Breast epithelium (tissue), 4 donors: Measurements from ENCODE around the gene FLOT1. TPM values are rescaled to one million over a fixed set of nuclear protein-coding genes. Genes with fewer than 3 reads are reported as not detected.
A peak's percentile ranks its signal among the peaks of the same experiment; 100 is the strongest.

Experiments
- DNase-seq, 2 donors: peaks; one replicate each; pipeline ENCODE4 v3.0.0-alpha.2; 2019; ENCODE audit warnings: low spot score in 2 of 2
- H3K27ac ChIP-seq, 2 donors: fragments of 200-600 bp; sonication (generic) in 1 of 2; one replicate each; pipeline ENCODE4 v1.5.1; 2016 to 2019; ENCODE audit warnings: mild to moderate bottlenecking in 1 of 2
- H3K27me3 ChIP-seq, 2 donors: fragments of 200-600 bp; sonication (generic) in 1 of 2; one replicate each; pipeline versions ENCODE4 v1.5.1 to v1.6.0; 2017 to 2019; ENCODE audit warnings: control low read depth in 1 of 2, mild to moderate bottlenecking in 1 of 2
- H3K36me3 ChIP-seq: fragments of 200-600 bp; one replicate; pipeline ENCODE4 v1.5.1; 2019
- H3K4me1 ChIP-seq, 2 donors: fragments of 200-600 bp; sonication (generic); one replicate each; pipeline ENCODE4 v1.5.1; 2016 to 2019; ENCODE audit warnings: control low read depth in 1 of 2
- H3K4me3 ChIP-seq, 3 donors: fragments of 200-600 bp; sonication (generic); 1 replicate in 2 of 3; 2 replicates in 1 of 3; pipeline ENCODE4 v1.5.1; 2016 to 2019; ENCODE audit warnings: mild to moderate bottlenecking in 3 of 3, moderate library complexity in 2 of 3
- H3K9me3 ChIP-seq, 2 donors: fragments of 200-600 bp; sonication (generic) in 1 of 2; one replicate each; pipeline ENCODE4 v1.5.1; 2016 to 2019; ENCODE audit warnings: control low read depth in 1 of 2
- POLR2A ChIP-seq: fragments of 450-650 bp; IDR thresholded peaks from one replicate; pipeline ENCODE4 v1.6.1; 2016; ENCODE audit warnings: antibody characterized with exemption, mild to moderate bottlenecking, moderate library complexity
- POLR2AphosphoS5 ChIP-seq, 3 donors: sonication (generic); formaldehyde crosslinking; IDR thresholded peaks; one replicate each; pipeline ENCODE4 v1.6.1; 2017; ENCODE audit warnings: antibody characterized with exemption in 3 of 3
- intact Hi-C: fragments of 100-400 bp; cut with DNase I; formaldehyde crosslinking; loops from one replicate; pipeline ENCODE4 v1.15.1; 2023; ENCODE audit warnings: low total_unique reads
- total RNA-seq, 3 donors: library from RNA; depleted of rRNA; stranded (reverse); fragments of >200 nt; gene quantifications; one replicate each; pipeline ENCODE4 v1.1.0, GENCODE V29; 2016
- TF ChIP-seq, protein P1 (sequence below), 3 donors: fragments of 450-650 bp; IDR thresholded peaks; one replicate each; pipeline ENCODE4 v1.5.1; 2016 to 2017; ENCODE audit warnings: antibody characterized with exemption in 3 of 3, mild to moderate bottlenecking in 3 of 3, moderate library complexity in 3 of 3

The FLOT1 gene
- total RNA-seq, 3 donors from 2014 or later, result 80.5 to 171 (median 142) TPM

DNA sequence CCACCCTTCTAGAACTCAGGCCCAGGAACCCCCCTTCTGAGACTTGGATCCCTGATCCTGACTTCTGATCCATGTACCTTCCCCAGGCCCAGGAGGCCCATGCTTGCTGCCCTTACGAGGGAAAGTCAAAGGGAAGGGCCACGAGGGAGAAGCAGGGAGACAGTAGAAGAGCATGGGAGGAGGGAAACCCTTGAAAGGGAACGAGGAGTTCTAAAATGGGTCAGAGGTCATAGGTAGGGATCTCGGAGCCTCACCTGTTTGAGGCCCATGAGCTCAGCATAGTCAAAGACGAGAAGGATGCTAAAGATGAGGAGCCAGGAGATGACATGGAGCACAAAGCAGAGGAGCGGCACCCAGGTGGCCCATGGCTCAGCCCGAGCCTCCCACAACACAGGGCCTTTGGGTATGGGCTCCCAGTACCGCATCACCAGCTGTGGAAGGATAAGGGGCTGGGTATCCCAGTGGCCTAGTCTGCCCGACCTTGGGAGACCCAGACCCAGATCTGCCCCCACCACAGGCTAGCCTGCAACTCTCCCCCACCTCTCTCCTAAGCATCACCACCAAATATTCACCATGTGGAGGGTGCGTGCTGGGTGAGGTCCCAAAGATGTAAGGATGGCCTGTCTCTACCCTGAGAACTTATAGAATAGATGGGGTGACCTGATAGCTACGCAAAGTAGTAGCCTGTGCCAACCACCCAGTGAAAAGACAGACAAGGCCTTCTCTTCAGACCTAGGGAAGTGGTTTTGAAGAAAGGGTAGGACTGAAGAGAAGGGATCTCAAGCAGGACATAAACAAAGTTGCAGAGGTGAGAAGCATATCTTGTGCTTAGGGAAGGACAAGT lies 53.2 kb downstream of the FLOT1 start:
- TF ChIP-seq, protein P1, sequence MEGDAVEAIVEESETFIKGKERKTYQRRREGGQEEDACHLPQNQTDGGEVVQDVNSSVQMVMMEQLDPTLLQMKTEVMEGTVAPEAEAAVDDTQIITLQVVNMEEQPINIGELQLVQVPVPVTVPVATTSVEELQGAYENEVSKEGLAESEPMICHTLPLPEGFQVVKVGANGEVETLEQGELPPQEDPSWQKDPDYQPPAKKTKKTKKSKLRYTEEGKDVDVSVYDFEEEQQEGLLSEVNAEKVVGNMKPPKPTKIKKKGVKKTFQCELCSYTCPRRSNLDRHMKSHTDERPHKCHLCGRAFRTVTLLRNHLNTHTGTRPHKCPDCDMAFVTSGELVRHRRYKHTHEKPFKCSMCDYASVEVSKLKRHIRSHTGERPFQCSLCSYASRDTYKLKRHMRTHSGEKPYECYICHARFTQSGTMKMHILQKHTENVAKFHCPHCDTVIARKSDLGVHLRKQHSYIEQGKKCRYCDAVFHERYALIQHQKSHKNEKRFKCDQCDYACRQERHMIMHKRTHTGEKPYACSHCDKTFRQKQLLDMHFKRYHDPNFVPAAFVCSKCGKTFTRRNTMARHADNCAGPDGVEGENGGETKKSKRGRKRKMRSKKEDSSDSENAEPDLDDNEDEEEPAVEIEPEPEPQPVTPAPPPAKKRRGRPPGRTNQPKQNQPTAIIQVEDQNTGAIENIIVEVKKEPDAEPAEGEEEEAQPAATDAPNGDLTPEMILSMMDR (IDR thresholded peaks at IDR 0.05), result no peak
- no peak for TF ChIP-seq POLR2AphosphoS5 (IDR thresholded peaks at IDR 0.05)
- TF ChIP-seq POLR2A, result no peak
- intact Hi-C loops, result no loop called here
- Histone ChIP-seq H3K4me3 (no peak overlapping the region), H3K4me1 (peaks cover 5 to 18% of the 10 kb centered on the region in 2 donors), H3K36me3 (no peaks in the 10 kb centered on the region), H3K27me3 (no peaks in the 10 kb centered on the region), H3K27ac (peak overlapping the region; percentile 96 to 97), H3K9me3 (no peaks in the 10 kb centered on the region)
- no peak for DNase-seq

DNA sequence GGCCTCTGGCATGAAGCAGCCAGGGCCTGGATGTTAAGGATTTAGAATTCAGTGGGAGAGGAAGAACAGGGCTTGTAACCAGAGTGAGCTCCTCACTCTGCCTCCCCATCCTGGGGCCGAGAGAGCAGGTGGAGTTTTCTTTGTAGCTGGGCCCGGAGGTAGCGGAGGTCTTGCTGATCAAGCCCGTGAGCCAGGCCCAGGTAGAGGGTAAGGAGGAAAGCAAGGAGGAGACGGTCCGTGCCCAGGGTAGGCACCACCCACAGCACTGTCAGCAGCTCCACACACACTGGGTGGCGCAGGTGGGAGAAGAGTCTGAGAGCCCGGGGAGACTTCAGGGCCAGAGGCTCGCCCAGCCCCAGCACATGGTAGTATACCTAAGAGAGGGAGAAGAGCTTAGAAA lies 53.9 kb downstream of the FLOT1 start:
- H3K9me3 ChIP-seq, result no peaks in the 10 kb centered on the region

DNA sequence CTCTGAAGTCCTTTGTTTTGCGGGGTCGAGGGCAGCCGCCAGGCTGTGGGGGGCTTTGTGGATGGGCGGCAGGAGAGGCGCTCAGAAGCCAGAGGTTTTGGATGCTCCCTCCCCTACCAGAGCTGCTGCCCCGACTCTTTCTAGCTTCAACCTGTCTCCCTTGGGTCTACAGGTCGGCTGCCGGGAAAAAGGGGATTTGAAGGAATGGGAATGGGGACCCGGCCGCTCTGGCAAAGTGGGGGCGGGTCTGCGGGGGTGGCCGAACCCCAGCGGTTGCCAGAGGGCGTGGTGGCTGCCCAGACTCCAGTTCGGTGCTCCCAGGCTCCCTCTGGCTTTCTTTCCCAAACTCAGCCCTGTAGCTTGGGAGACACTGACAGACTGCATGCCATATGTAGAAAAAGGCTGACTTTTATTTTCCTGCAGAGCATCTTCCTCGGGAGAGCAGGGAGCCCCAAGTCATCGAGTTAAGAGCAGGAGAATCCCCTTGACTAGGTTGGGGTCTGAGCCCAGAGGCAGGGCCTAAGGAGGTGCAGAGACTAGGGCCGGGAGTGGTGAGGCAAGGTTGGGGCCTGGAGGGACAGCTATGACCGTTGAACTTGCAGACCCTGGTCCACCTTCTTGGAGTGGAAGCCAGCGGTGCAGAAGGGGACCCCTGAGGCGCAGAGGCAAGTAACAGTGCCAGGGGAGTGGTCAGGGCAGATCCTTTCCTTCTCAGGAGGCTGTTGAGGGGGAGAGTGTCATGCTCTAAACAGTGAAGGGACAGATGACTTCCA lies 54.6 kb downstream of the FLOT1 start:
- peak overlapping the region; percentile 96 to 97 for H3K27ac ChIP-seq
- no peak for TF ChIP-seq POLR2AphosphoS5 (IDR thresholded peaks at IDR 0.05)
- H3K9me3 ChIP-seq, result no peaks in the 10 kb centered on the region
- H3K27me3 ChIP-seq, result no peaks in the 10 kb centered on the region
- H3K4me3 ChIP-seq, result peak overlapping the region; percentile 76 to 82 (median 82)
- DNase-seq, result no peak
- no peaks in the 10 kb centered on the region for H3K36me3 ChIP-seq
- H3K4me1 ChIP-seq, result peaks cover 10 to 18% of the 10 kb centered on the region in 2 donors
- intact Hi-C loops, result no loop called here

More for the DNA sequence above, 53.9 kb downstream of the FLOT1 start:
- peaks cover 6 to 18% of the 10 kb centered on the region in 2 donors for H3K4me1 ChIP-seq
- H3K36me3 ChIP-seq, result no peaks in the 10 kb centered on the region
- intact Hi-C loops, result no loop called here
- H3K27me3 ChIP-seq, result no peaks in the 10 kb centered on the region
- TF ChIP-seq POLR2A (no peak), POLR2AphosphoS5 (IDR thresholded peaks at IDR 0.05) (no peak)
- TF ChIP-seq, protein P1 (IDR thresholded peaks at IDR 0.05), result no peak
- no peak for DNase-seq
- H3K27ac ChIP-seq, result peak overlapping the region; percentile 96 to 97
- peak overlapping the region; percentile 76 to 82 (median 82) for H3K4me3 ChIP-seq

DNA sequence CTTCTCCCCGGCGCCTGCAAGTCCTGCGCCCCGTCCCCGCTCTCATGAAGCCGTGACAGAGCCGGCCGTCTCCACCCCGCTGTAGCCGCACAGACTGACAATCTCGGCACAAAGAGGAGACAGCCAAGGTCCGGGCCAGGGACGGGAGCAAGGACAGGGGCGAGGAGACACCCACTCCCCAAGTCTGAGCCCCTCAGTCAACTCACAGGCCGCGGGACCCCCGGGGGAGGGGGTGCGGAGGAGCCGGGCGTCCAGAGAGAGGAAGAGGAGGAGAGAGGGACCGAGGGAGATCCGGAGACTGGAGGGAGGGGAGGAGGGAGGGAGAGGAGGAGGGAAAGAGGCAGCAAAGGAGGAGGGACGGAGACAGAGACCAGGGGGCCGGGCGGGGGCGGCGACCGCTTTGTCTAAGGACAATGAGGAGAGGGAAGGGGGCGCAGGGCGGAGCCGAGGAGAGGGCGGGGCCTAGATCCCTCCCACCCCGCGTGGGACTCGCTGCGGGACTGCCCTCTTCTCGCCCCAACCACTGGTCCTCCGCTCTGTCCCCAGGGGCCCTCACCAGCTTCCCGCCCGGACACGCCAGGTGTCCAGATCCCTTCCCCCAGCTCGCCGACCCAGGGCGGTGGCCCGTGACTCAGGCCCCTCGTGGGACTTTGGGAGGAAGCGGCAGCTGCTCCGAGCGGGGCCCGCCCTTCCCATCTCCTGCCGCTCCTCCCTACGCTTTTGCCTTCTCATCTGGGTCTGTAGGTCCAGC lies 55.4 kb downstream of the FLOT1 start:
- no peaks in the 10 kb centered on the region for H3K9me3 ChIP-seq
- no peaks in the 10 kb centered on the region for H3K36me3 ChIP-seq
- H3K4me3 ChIP-seq, result peak overlapping the region; percentile 76 to 82 (median 82)
- TF ChIP-seq POLR2AphosphoS5 (IDR thresholded peaks at IDR 0.05) (peak; percentile 80 to 95 (median 91)), POLR2A (no peak)
- TF ChIP-seq, protein P1 (IDR thresholded peaks at IDR 0.05), result no peak
- no peaks in the 10 kb centered on the region for H3K27me3 ChIP-seq
- H3K27ac ChIP-seq, result peak overlapping the region; percentile 96 to 97
- peak; percentile 86 for DNase-seq
- intact Hi-C loops, result no loop called here
- H3K4me1 ChIP-seq, result peaks cover 16 to 24% of the 10 kb centered on the region in 2 donors
